Astrocyte (in vitro differentiated cells and primary cell): ENCODE results near the gene EIF4G3. TPM values are rescaled to one million over a fixed set of nuclear protein-coding genes. Genes with fewer than 3 reads are reported as not detected.

ENCODE experiments used
- DNase-seq: peaks from one replicate; pipeline ENCODE4 v3.0.0-alpha.2; 2010; ENCODE audit warnings: low read depth
- FAIRE-seq: peaks from 2 replicates; lab custom pipeline; 2011; peaks lifted over from hg19 to GRCh38; lab: Jason Lieb, UNC
- H2AFZ ChIP-seq: 2 replicates; pipeline ENCODE4 v1.6.0; 2012; ENCODE audit warnings: low read depth, low read length, inconsistent platforms
- H3K27ac ChIP-seq: 2 replicates; pipeline ENCODE4 v1.5.1; 2011; ENCODE audit warnings: low read depth, low read length, inconsistent platforms
- H3K27me3 ChIP-seq: 2 replicates; pipeline ENCODE4 v1.6.0; 2011; ENCODE audit warnings: low read length, inconsistent platforms; ENCODE audit not compliant: insufficient read depth
- H3K36me3 ChIP-seq: 2 replicates; pipeline ENCODE4 v1.5.1; 2011; ENCODE audit warnings: low read length, inconsistent platforms; ENCODE audit not compliant: insufficient read depth
- H3K4me1 ChIP-seq: 2 replicates; pipeline ENCODE4 v1.5.1; 2011; ENCODE audit warnings: low read length, inconsistent platforms; ENCODE audit not compliant: insufficient read depth
- H3K4me2 ChIP-seq: 2 replicates; pipeline ENCODE4 v1.6.0; 2012; ENCODE audit warnings: low read length, inconsistent platforms
- H3K4me3 ChIP-seq: 2 replicates; pipeline ENCODE4 v1.5.1; 2011; ENCODE audit warnings: low read depth, mild to moderate bottlenecking, low read length, inconsistent platforms; ENCODE audit not compliant: insufficient read depth
- H3K79me2 ChIP-seq: 2 replicates; pipeline ENCODE4 v1.6.0; 2012; ENCODE audit warnings: mild to moderate bottlenecking, low read length, inconsistent platforms; ENCODE audit not compliant: insufficient read depth
- H3K9ac ChIP-seq: 2 replicates; pipeline ENCODE4 v1.6.0; 2012; ENCODE audit warnings: mild to moderate bottlenecking, low read length, inconsistent platforms
- H3K9me3 ChIP-seq: 2 replicates; pipeline ENCODE4 v1.5.1; 2012; ENCODE audit warnings: low read depth, mild to moderate bottlenecking, low read length, inconsistent platforms; ENCODE audit not compliant: insufficient read depth
- H4K20me1 ChIP-seq: 2 replicates; pipeline ENCODE4 v1.6.0; 2012; ENCODE audit warnings: low read length, inconsistent platforms; ENCODE audit not compliant: insufficient read depth
- H3K27ac Mint-ChIP-seq: one replicate; pipeline ENCODE4 v1.8.0; 2021; ENCODE audit warnings: mild to moderate bottlenecking, mixed read lengths; ENCODE audit not compliant: unreplicated experiment
- H3K27me3 Mint-ChIP-seq: one replicate; pipeline ENCODE4 v1.8.0; 2021; ENCODE audit warnings: low read depth, mixed read lengths; ENCODE audit not compliant: unreplicated experiment
- H3K36me3 Mint-ChIP-seq: one replicate; pipeline ENCODE4 v1.8.0; 2021; ENCODE audit warnings: low read depth, mixed read lengths; ENCODE audit not compliant: unreplicated experiment
- H3K4me1 Mint-ChIP-seq: one replicate; pipeline ENCODE4 v1.8.0; 2021; ENCODE audit warnings: low read depth, mixed read lengths; ENCODE audit not compliant: unreplicated experiment
- H3K4me3 Mint-ChIP-seq: one replicate; pipeline ENCODE4 v1.8.0; 2021; ENCODE audit warnings: mild to moderate bottlenecking, moderate library complexity, mixed read lengths; ENCODE audit not compliant: unreplicated experiment
- H3K9me3 Mint-ChIP-seq: one replicate; pipeline ENCODE4 v1.8.0; 2021; ENCODE audit warnings: mild to moderate bottlenecking, mixed read lengths; ENCODE audit not compliant: unreplicated experiment
- CTCF ChIP-seq: IDR thresholded peaks from 2 replicates; pipeline ENCODE4 v1.5.1; 2011; ENCODE audit warnings: low read depth, mild to moderate bottlenecking, inconsistent platforms, low read length, moderate library complexity; ENCODE audit not compliant: insufficient read depth
- EZH2 ChIP-seq: IDR thresholded peaks from 2 replicates; pipeline ENCODE4 v1.6.1; 2012; ENCODE audit warnings: mild to moderate bottlenecking, low read length, inconsistent platforms; ENCODE audit not compliant: insufficient read depth
- total RNA-seq: library from RNA; stranded (reverse); gene quantifications from 2 replicates; pipeline ENCODE4 v1.2.1, GENCODE V29; 2021

The EIF4G3 gene
- total RNA-seq, 1 donor from 2014 or later = 76.1 TPM

DNA sequence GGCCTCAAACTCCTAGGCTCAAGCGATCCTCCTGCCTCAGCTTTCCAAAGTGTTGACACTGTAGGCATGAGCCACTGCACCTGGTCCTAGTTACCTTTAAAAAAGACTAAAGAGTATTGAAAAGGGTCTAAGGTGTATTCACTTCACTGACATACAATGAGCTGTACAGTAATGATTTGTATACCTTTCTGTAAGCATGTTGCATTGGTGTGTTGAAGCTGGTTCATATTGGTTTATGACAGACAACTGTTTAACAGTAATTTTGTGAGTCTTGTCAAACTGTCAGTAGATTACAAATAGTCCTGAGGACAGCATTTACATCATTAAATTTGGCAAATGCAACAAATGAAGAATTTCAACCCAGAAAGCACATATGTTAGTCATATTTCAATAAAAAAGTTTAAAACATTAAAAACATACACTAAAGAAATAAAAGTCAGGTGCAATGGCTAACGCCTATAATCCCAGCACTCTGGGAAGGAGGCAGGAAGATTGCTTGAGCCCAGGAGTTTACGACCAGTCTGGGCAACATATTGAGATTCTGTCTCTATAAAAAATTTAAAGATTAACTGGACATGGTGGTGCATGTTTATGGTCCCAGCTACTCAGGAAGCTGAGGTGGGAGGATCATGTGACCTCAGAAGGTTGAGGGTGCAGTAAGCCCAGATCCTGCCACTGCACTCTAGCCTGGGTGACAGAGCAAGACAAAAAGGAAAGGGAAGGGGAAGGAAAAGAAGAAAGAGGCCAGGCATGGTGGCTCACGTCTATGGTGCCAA is 301.3 kb downstream of the EIF4G3 start:
- FAIRE-seq (no peak), DNase-seq (no peak)
- Mint-ChIP-seq H3K4me1 (peaks cover 7% of the 10 kb centered on the region), H3K36me3 (peaks cover 19% of the 10 kb centered on the region), H3K27ac (no peak overlapping the region), H3K9me3 (peaks cover 3% of the 10 kb centered on the region), H3K27me3 (no peaks in the 10 kb centered on the region), H3K4me3 (no peak overlapping the region)
- H3K4me1 ChIP-seq = no peaks in the 10 kb centered on the region
- peaks cover 3% of the 10 kb centered on the region for H4K20me1 ChIP-seq
- H3K27me3 ChIP-seq = no peaks in the 10 kb centered on the region
- H3K4me2 ChIP-seq = no peak overlapping the region
- no peak overlapping the region for H2AFZ ChIP-seq
- TF ChIP-seq EZH2 = no peak
- no peak for TF ChIP-seq CTCF
- peaks cover 19% of the 10 kb centered on the region for H3K36me3 ChIP-seq
- no peaks in the 10 kb centered on the region for H3K9me3 ChIP-seq
- no peak overlapping the region for H3K9ac ChIP-seq
- H3K27ac ChIP-seq = no peak overlapping the region
- no peaks in the 10 kb centered on the region for H3K79me2 ChIP-seq
- H3K4me3 ChIP-seq = no peak overlapping the region

- Histone ChIP-seq H2AFZ (no peak overlapping the region), H3K4me3 (no peak overlapping the region), H3K4me2 (no peak overlapping the region), H3K4me1 (no peaks in the 10 kb centered on the region), H3K9me3 (no peaks in the 10 kb centered on the region), H3K9ac (no peak overlapping the region), H3K27me3 (no peaks in the 10 kb centered on the region), H3K27ac (no peak overlapping the region), H3K79me2 (no peaks in the 10 kb centered on the region), H3K36me3 (peaks cover 5% of the 10 kb centered on the region), H4K20me1 (peaks cover 3% of the 10 kb centered on the region)
- Mint-ChIP-seq H3K36me3 (peaks cover 12% of the 10 kb centered on the region), H3K27ac (no peak overlapping the region), H3K9me3 (peaks cover 3% of the 10 kb centered on the region), H3K4me1 (peaks cover 11% of the 10 kb centered on the region), H3K27me3 (no peaks in the 10 kb centered on the region), H3K4me3 (no peak overlapping the region)
- TF ChIP-seq CTCF = no peak
- no peak for TF ChIP-seq EZH2
- FAIRE-seq = no peak
- no peak for DNase-seq
Measured at GRCh38 chr1:20873311-20873710, 303.4 kb downstream of the EIF4G3 start.

- Histone ChIP-seq H3K27ac (no peak overlapping the region), H3K4me1 (no peaks in the 10 kb centered on the region), H3K4me2 (no peak overlapping the region), H3K9ac (no peak overlapping the region), H3K9me3 (no peaks in the 10 kb centered on the region), H3K36me3 (peaks cover 5% of the 10 kb centered on the region), H3K4me3 (no peak overlapping the region), H3K27me3 (no peaks in the 10 kb centered on the region), H2AFZ (no peak overlapping the region), H3K79me2 (no peaks in the 10 kb centered on the region), H4K20me1 (peaks cover 6% of the 10 kb centered on the region)
- peaks cover 7% of the 10 kb centered on the region for H3K36me3 Mint-ChIP-seq
- H3K4me1 Mint-ChIP-seq = peaks cover 12% of the 10 kb centered on the region
- DNase-seq = no peak
- peaks cover 3% of the 10 kb centered on the region for H3K9me3 Mint-ChIP-seq
- H3K4me3 Mint-ChIP-seq = no peak overlapping the region
- H3K27me3 Mint-ChIP-seq = no peaks in the 10 kb centered on the region
- no peak for TF ChIP-seq EZH2
- no peak for TF ChIP-seq CTCF
- no peak overlapping the region for H3K27ac Mint-ChIP-seq
- FAIRE-seq = no peak
Measured at GRCh38 chr1:20871419-20871818, 305.3 kb downstream of the EIF4G3 start.
